Measurements from ENCODE around the gene MAP2K5. TPM values are rescaled to one million over a fixed set of nuclear protein-coding genes. Genes with fewer than 3 reads are reported as not detected.

MAP2K5 gene
- total and polyA plus RNA-seq, 4 donors: 3.8 to 6.4 (median 5.6) TPM

DNA sequence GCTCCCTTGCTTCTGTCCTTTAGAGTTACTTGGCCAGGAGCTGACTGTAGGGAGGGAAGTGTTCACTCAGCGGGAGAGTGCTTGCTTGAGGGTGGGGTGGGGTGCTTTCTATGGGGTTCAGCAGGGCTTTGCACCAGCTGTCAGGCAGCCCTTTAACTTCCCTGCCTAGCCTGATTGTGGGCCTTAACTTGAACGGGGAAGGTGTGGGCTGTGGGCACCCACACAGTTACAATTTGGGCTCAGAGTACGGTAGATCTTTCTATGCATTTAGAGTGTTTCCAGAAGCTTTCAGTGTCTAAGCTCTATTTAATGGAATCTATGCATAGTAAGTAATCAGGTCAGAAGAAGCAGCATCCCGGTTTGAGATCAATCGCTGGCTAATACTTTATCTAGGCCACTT, 234.6 kb downstream of the MAP2K5 start:
- Histone ChIP-seq H3K4me3 (ENCODE audit: low read depth in 1 of 3, low read length in 3 of 3) (no peak overlapping the region), H3K36me3 (ENCODE audit: control insufficient read depth in 4 of 4, insufficient read depth in 3 of 4, low read depth in 1 of 4, low read length in 3 of 4) (no peaks in the 10 kb centered on the region), H3K9ac (ENCODE audit: low read depth in 1 of 2, low read length in 2 of 2) (no peak overlapping the region), H3K27me3 (ENCODE audit: control insufficient read depth in 4 of 4, insufficient read depth in 4 of 4, low read length in 3 of 4) (no peaks in the 10 kb centered on the region), H3K4me1 (ENCODE audit: control insufficient read depth in 4 of 4, insufficient read depth in 4 of 4, low read length in 3 of 4) (peaks cover 0 to 6% (median 2%) of the 10 kb centered on the region in 4 donors), H3K9me3 (ENCODE audit: control insufficient read depth in 4 of 4, low read length in 3 of 4) (no peaks in the 10 kb centered on the region), H3K27ac (ENCODE audit: low read depth in 1 of 2, low read length in 2 of 2) (no peak overlapping the region)
- no peak for DNase-seq (ENCODE audit: low spot score)
- 87% methylated on average over 5 of the region's 5 CpGs for WGBS
- TF ChIP-seq TAF1 (conservative IDR thresholded peaks at IDR 0.05) (no peak), RAD21 (IDR thresholded peaks at IDR 0.05) (no peak)
- TF ChIP-seq, protein P1, sequence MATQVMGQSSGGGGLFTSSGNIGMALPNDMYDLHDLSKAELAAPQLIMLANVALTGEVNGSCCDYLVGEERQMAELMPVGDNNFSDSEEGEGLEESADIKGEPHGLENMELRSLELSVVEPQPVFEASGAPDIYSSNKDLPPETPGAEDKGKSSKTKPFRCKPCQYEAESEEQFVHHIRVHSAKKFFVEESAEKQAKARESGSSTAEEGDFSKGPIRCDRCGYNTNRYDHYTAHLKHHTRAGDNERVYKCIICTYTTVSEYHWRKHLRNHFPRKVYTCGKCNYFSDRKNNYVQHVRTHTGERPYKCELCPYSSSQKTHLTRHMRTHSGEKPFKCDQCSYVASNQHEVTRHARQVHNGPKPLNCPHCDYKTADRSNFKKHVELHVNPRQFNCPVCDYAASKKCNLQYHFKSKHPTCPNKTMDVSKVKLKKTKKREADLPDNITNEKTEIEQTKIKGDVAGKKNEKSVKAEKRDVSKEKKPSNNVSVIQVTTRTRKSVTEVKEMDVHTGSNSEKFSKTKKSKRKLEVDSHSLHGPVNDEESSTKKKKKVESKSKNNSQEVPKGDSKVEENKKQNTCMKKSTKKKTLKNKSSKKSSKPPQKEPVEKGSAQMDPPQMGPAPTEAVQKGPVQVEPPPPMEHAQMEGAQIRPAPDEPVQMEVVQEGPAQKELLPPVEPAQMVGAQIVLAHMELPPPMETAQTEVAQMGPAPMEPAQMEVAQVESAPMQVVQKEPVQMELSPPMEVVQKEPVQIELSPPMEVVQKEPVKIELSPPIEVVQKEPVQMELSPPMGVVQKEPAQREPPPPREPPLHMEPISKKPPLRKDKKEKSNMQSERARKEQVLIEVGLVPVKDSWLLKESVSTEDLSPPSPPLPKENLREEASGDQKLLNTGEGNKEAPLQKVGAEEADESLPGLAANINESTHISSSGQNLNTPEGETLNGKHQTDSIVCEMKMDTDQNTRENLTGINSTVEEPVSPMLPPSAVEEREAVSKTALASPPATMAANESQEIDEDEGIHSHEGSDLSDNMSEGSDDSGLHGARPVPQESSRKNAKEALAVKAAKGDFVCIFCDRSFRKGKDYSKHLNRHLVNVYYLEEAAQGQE (IDR thresholded peaks at IDR 0.05): no peak

DNA sequence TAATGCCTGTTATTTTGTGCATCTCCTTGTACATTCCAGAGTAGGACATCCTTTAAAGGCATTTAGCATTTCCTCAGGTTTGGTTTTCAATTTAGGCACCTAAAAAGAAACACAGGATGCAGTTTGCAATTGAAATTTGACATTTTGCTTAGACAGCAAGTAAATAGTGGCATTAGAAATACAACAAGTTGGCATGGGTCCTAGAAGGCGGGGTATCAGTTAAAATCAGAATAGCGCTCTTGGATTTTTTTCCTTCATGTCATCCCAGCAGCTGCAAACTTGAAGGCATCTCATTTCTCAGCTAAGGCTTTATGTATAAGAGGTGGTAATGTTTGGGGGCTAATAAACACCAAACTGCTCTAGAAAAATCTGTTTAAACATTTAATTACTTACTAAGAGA, 235.3 kb downstream of the MAP2K5 start:
- no peaks in the 10 kb centered on the region for H3K9me3 ChIP-seq (ENCODE audit: control insufficient read depth in 4 of 4, low read length in 3 of 4)
- no peak overlapping the region for H3K4me3 ChIP-seq (ENCODE audit: low read depth in 1 of 3, low read length in 3 of 3)
- DNase-seq (ENCODE audit: low spot score): no peak
- TF ChIP-seq, protein P2, sequence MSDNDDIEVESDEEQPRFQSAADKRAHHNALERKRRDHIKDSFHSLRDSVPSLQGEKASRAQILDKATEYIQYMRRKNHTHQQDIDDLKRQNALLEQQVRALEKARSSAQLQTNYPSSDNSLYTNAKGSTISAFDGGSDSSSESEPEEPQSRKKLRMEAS (IDR thresholded peaks at IDR 0.05): no peak
- no peak for TF ChIP-seq SP1 (IDR thresholded peaks at IDR 0.05)
- no peak for TF ChIP-seq HNF4A (conservative IDR thresholded peaks at IDR 0.05)
- TF ChIP-seq HNF4G (IDR thresholded peaks at IDR 0.05): no peak
- TF ChIP-seq FOXA2 (IDR thresholded peaks at IDR 0.05): no peak
- no peak for TF ChIP-seq GABPA (IDR thresholded peaks at IDR 0.05 in 1 of 2, conservative IDR thresholded peaks at IDR 0.05 in 1 of 2)
- no peak for TF ChIP-seq FOXA1 (IDR thresholded peaks at IDR 0.05)
- TF ChIP-seq, protein P3, sequence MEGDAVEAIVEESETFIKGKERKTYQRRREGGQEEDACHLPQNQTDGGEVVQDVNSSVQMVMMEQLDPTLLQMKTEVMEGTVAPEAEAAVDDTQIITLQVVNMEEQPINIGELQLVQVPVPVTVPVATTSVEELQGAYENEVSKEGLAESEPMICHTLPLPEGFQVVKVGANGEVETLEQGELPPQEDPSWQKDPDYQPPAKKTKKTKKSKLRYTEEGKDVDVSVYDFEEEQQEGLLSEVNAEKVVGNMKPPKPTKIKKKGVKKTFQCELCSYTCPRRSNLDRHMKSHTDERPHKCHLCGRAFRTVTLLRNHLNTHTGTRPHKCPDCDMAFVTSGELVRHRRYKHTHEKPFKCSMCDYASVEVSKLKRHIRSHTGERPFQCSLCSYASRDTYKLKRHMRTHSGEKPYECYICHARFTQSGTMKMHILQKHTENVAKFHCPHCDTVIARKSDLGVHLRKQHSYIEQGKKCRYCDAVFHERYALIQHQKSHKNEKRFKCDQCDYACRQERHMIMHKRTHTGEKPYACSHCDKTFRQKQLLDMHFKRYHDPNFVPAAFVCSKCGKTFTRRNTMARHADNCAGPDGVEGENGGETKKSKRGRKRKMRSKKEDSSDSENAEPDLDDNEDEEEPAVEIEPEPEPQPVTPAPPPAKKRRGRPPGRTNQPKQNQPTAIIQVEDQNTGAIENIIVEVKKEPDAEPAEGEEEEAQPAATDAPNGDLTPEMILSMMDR (IDR thresholded peaks at IDR 0.05; ENCODE audit: low read depth, low read length, missing input control): no peak
- TF ChIP-seq EGR1 (IDR thresholded peaks at IDR 0.05; ENCODE audit: low read depth in 2 of 2): no peak
- no peak for TF ChIP-seq JUND (IDR thresholded peaks at IDR 0.05)
- no peaks in the 10 kb centered on the region for H3K27me3 ChIP-seq (ENCODE audit: control insufficient read depth in 4 of 4, insufficient read depth in 4 of 4, low read length in 3 of 4)
- WGBS: 90% methylated on average over 2 of the region's 2 CpGs
- peaks cover 0 to 2% (median 0%) of the 10 kb centered on the region in 4 donors for H3K36me3 ChIP-seq (ENCODE audit: control insufficient read depth in 4 of 4, insufficient read depth in 3 of 4, low read depth in 1 of 4, low read length in 3 of 4)
- H3K27ac ChIP-seq (ENCODE audit: low read depth in 1 of 2, low read length in 2 of 2): no peak overlapping the region
- H3K9ac ChIP-seq (ENCODE audit: low read depth in 1 of 2, low read length in 2 of 2): no peak overlapping the region
- H3K4me1 ChIP-seq (ENCODE audit: control insufficient read depth in 4 of 4, insufficient read depth in 4 of 4, low read length in 3 of 4): peaks cover 0 to 6% (median 2%) of the 10 kb centered on the region in 4 donors

DNA sequence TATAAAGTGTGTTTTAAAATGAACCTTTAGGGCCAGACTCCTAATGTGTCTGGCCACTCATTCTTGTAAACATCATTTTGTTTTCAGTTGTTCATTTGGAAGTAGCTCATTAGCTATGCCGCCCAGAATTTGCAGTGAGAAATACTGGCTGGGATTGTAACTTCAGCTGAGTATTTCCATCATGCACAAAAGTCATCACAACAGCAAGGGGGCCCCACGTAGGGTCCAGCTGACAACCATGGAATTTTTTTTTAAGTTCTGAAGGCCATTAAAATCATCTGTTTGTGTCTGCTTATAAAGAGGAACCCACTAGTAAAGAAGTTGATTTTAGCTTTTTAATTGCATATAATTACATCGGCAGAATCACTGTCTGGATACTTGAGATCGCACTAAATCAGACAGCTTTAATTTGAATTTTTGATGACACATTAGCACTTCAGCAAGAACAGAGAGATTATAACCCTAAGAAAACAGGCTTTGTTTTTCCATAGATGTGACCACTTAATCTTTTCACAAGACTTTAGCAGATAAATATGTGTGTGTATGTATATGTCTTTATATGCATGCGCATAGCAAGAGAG, 236.6 kb downstream of the MAP2K5 start:
- Histone ChIP-seq H3K4me3 (ENCODE audit: low read depth in 1 of 3, low read length in 3 of 3) (no peak overlapping the region), H3K27me3 (ENCODE audit: control insufficient read depth in 4 of 4, insufficient read depth in 4 of 4, low read length in 3 of 4) (no peaks in the 10 kb centered on the region), H3K9me3 (ENCODE audit: control insufficient read depth in 4 of 4, low read length in 3 of 4) (no peaks in the 10 kb centered on the region), H3K36me3 (ENCODE audit: control insufficient read depth in 4 of 4, insufficient read depth in 3 of 4, low read depth in 1 of 4, low read length in 3 of 4) (peaks cover 0 to 6% (median under 1%) of the 10 kb centered on the region in 4 donors), H3K9ac (ENCODE audit: low read depth in 1 of 2, low read length in 2 of 2) (no peak overlapping the region), H3K27ac (ENCODE audit: low read depth in 1 of 2, low read length in 2 of 2) (no peak overlapping the region), H3K4me1 (ENCODE audit: control insufficient read depth in 4 of 4, insufficient read depth in 4 of 4, low read length in 3 of 4) (peaks cover 0 to 6% (median 2%) of the 10 kb centered on the region in 4 donors)
- no peak for DNase-seq (ENCODE audit: low spot score)
- 92% methylated on average over 5 of the region's 5 CpGs for WGBS
- no peak for TF ChIP-seq RAD21 (IDR thresholded peaks at IDR 0.05)
- TF ChIP-seq, protein P4, sequence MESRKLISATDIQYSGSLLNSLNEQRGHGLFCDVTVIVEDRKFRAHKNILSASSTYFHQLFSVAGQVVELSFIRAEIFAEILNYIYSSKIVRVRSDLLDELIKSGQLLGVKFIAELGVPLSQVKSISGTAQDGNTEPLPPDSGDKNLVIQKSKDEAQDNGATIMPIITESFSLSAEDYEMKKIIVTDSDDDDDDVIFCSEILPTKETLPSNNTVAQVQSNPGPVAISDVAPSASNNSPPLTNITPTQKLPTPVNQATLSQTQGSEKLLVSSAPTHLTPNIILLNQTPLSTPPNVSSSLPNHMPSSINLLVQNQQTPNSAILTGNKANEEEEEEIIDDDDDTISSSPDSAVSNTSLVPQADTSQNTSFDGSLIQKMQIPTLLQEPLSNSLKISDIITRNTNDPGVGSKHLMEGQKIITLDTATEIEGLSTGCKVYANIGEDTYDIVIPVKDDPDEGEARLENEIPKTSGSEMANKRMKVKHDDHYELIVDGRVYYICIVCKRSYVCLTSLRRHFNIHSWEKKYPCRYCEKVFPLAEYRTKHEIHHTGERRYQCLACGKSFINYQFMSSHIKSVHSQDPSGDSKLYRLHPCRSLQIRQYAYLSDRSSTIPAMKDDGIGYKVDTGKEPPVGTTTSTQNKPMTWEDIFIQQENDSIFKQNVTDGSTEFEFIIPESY (IDR thresholded peaks at IDR 0.05): no peak
- no peak for TF ChIP-seq TAF1 (conservative IDR thresholded peaks at IDR 0.05)
- no peak for TF ChIP-seq YY1 (IDR thresholded peaks at IDR 0.05)
- TF ChIP-seq SP1 (IDR thresholded peaks at IDR 0.05): no peak
- TF ChIP-seq, protein P5, sequence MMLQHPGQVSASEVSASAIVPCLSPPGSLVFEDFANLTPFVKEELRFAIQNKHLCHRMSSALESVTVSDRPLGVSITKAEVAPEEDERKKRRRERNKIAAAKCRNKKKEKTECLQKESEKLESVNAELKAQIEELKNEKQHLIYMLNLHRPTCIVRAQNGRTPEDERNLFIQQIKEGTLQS (IDR thresholded peaks at IDR 0.05): no peak
- no peak for TF ChIP-seq HNF4G (IDR thresholded peaks at IDR 0.05)
- TF ChIP-seq, protein P2 (IDR thresholded peaks at IDR 0.05): no peak
- TF ChIP-seq RXRA (IDR thresholded peaks at IDR 0.05): no peak
- no peak for TF ChIP-seq HNF4A (conservative IDR thresholded peaks at IDR 0.05)

Measured in liver (tissue), 9 donors.